CD8-positive, alpha-beta memory T cell (primary cell): ENCODE data around the gene RNASE11. TPM values are rescaled to one million over a fixed set of nuclear protein-coding genes. Genes with fewer than 3 reads are reported as not detected.
"Not testable (repeated sequence)": the region's sequence is repeated elsewhere in the genome, so short reads cannot be mapped to it uniquely, and the experiment has no call there.

Experiments used
- CTCF ChIA-PET: fragments of 350-600 bp; sonication (Branson Sonifier 250); formaldehyde crosslinking; loops from one replicate; lab custom pipeline; 2021; ENCODE audit warnings: antibody characterized with exemption; lab: Charles Lee
- POLR2A ChIA-PET: fragments of 350-600 bp; sonication (Branson Sonifier 250); formaldehyde crosslinking; loops from one replicate; lab custom pipeline; 2021; ENCODE audit warnings: antibody characterized with exemption; lab: Charles Lee
- DNase-seq, 5 donors: peaks; one replicate each; pipeline versions ENCODE4 v3.0.0 to v3.0.0-alpha.2; 2020 to 2022; ENCODE audit warnings: mixed read lengths in 1 of 5
- H3K27ac ChIP-seq: one replicate; pipeline ENCODE4 v1.7.0; 2013; ENCODE audit warnings: low read depth, mild to moderate bottlenecking, low read length, moderate library complexity
- H3K27me3 ChIP-seq: 2 replicates; pipeline ENCODE4 v1.7.0; 2013; ENCODE audit warnings: low read length, mild to moderate bottlenecking; ENCODE audit not compliant: insufficient read depth, poor library complexity, severe bottlenecking
- H3K36me3 ChIP-seq: 2 replicates; pipeline ENCODE4 v1.7.0; 2013; ENCODE audit warnings: mild to moderate bottlenecking, low read length, moderate library complexity; ENCODE audit not compliant: insufficient read depth
- H3K4me1 ChIP-seq: 2 replicates; pipeline ENCODE4 v1.7.0; 2013; ENCODE audit warnings: mild to moderate bottlenecking, low read length, moderate library complexity; ENCODE audit not compliant: insufficient read depth
- H3K4me3 ChIP-seq: 2 replicates; pipeline ENCODE4 v1.7.0; 2013; ENCODE audit warnings: mild to moderate bottlenecking, low read length
- H3K9me3 ChIP-seq: 2 replicates; pipeline ENCODE4 v1.7.0; 2013; ENCODE audit warnings: mild to moderate bottlenecking, low read length
- H3K27ac Mint-ChIP-seq, 8 donors: one replicate each; pipeline ENCODE4 v1.8.0; 2020 to 2021; ENCODE audit warnings: mixed read lengths in 8 of 8, mild to moderate bottlenecking in 6 of 8, inconsistent platforms in 3 of 8, moderate library complexity in 3 of 8
- H3K27me3 Mint-ChIP-seq, 2 donors: one replicate each; pipeline ENCODE4 v1.8.0; 2020 to 2021; ENCODE audit warnings: mixed read lengths in 2 of 2, mild to moderate bottlenecking in 1 of 2, moderate library complexity in 1 of 2
- H3K36me3 Mint-ChIP-seq, 3 donors: one replicate each; pipeline ENCODE4 v1.8.0; 2020 to 2021; ENCODE audit warnings: mixed read lengths in 3 of 3, inconsistent platforms in 1 of 3, mild to moderate bottlenecking in 1 of 3
- H3K4me1 Mint-ChIP-seq, 3 donors: one replicate each; pipeline ENCODE4 v1.8.0; 2020 to 2021; ENCODE audit warnings: mixed read lengths in 3 of 3, inconsistent platforms in 1 of 3, mild to moderate bottlenecking in 1 of 3
- H3K4me3 Mint-ChIP-seq, 7 donors: one replicate each; pipeline ENCODE4 v1.8.0; 2020 to 2021; ENCODE audit warnings: mixed read lengths in 7 of 7, mild to moderate bottlenecking in 6 of 7, moderate library complexity in 4 of 7, inconsistent platforms in 2 of 7
- H3K9me3 Mint-ChIP-seq, 5 donors: one replicate each; pipeline ENCODE4 v1.8.0; 2020 to 2022; ENCODE audit warnings: mixed read lengths in 5 of 5, mild to moderate bottlenecking in 3 of 5, moderate library complexity in 2 of 5, inconsistent platforms in 1 of 5
- polyA plus RNA-seq: library from polyadenylated mRNA; unstranded; fragments of 300-500 nt; fragmentation: Illumina TruSeq; gene quantifications from one replicate; pipeline ENCODE4 v1.2.3, GENCODE V29; 2021
- total RNA-seq, 2 experiments: library from RNA; stranded (reverse); gene quantifications; one replicate each; pipeline ENCODE4 v1.2.3, GENCODE V29; 2021

The RNASE11 gene
- total and polyA plus RNA-seq, 3 experiments from 2014 or later, result not detected

DNA sequence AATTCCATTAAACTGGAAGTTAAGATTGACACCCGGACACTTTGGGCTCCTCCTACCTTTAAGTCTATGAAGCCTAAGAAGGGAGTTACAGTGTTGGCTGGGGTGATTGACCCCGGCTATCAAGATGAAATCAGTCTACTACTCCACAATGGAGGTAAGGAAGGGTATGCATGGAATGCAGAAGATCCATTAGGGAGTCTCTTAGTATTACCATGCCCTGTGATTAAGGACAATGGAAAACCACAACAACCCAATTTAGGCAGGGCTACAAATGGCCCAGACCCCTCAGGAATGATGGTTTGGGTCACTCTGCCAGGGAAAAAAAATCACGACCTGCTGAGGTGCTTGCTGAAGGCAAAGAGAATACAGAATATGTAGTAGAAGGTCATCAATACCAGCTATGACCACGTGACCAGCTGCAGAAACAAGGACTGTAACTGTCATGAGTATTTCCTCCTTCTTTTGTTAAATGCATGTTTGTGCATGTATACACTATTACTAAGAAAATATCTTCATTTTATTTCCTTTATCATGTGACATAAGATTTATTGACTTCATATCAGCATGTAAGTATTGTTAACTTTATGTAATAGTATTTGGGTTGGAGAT, 15.3 kb downstream of the RNASE11 start:
- not testable (repeated sequence) for DNase-seq, H3K4me1 Mint-ChIP-seq, H3K4me3 Mint-ChIP-seq

DNA sequence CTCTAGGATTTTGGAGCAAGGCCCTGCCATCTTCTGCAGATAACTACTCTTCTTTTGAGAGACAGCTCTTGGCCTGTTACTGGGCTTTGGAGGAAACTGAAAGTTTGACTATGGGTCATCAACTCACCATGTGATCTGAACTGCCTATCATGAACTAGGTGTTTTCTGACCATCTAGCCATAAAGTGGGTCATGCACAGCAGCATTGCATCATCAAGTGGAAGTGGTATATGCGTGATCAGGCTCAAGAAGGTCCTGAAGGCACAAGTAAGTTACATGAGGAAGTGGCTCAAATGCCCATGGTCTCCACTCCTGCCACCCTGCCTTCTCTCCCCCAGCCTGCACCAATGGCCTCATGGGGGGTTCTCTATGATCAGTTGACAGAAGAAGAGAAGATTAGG, 17.1 kb downstream of the RNASE11 start:
- POLR2A ChIA-PET, DNase-seq, H3K4me3 Mint-ChIP-seq, H3K4me1 ChIP-seq, H3K27ac Mint-ChIP-seq, H3K36me3 ChIP-seq, H3K4me3 ChIP-seq, H3K9me3 ChIP-seq, H3K27ac ChIP-seq, CTCF ChIA-PET, H3K27me3 ChIP-seq: not testable (repeated sequence)
- peaks cover 3 to 13% (median 11%) of the 10 kb centered on the region in 3 donors for H3K4me1 Mint-ChIP-seq
- H3K9me3 Mint-ChIP-seq, result peaks cover 0 to 16% (median 9%) of the 10 kb centered on the region in 5 donors
- H3K27me3 Mint-ChIP-seq, result peaks cover 8 to 11% of the 10 kb centered on the region in 2 donors
- peaks cover 0 to 23% (median 0%) of the 10 kb centered on the region in 3 donors for H3K36me3 Mint-ChIP-seq

More for the DNA sequence above, 15.3 kb downstream of the RNASE11 start:
- peaks cover 8 to 11% of the 10 kb centered on the region in 2 donors for H3K27me3 Mint-ChIP-seq
- POLR2A ChIA-PET, CTCF ChIA-PET, H3K27ac Mint-ChIP-seq, H3K27me3 ChIP-seq, H3K36me3 ChIP-seq, H3K27ac ChIP-seq, H3K4me3 ChIP-seq, H3K9me3 ChIP-seq, H3K4me1 ChIP-seq: not testable (repeated sequence)
- H3K36me3 Mint-ChIP-seq, result peaks cover 0 to 20% (median 0%) of the 10 kb centered on the region in 3 donors
- peaks cover 0 to 16% (median 9%) of the 10 kb centered on the region in 5 donors for H3K9me3 Mint-ChIP-seq

DNA sequence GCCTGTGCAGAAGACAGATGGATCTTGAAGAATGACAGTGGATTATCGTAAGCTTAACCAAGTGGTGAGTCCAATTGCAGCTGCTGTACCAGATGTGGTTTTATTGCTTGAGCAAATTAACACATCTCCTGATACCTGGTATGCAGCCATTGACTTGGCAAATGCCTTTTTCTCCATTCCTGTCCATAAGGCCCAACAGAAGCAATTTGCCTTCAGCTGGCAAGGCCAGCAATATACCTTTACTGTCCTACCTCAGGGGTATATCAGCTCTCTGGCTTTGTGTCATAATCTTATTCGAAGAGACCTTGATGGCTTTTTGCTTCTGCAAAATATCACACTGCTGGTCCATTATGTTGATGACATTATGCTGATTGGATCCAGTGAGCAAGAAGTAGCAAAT, 17.9 kb downstream of the RNASE11 start:
- CTCF ChIA-PET, H3K9me3 ChIP-seq, H3K36me3 ChIP-seq, H3K27ac ChIP-seq, DNase-seq, H3K4me1 ChIP-seq, H3K4me3 Mint-ChIP-seq, H3K27ac Mint-ChIP-seq, H3K27me3 ChIP-seq, POLR2A ChIA-PET, H3K4me3 ChIP-seq: not testable (repeated sequence)
- Mint-ChIP-seq H3K36me3 (peaks cover 0 to 23% (median 0%) of the 10 kb centered on the region in 3 donors), H3K9me3 (peaks cover 0 to 16% (median 9%) of the 10 kb centered on the region in 5 donors), H3K4me1 (peaks cover 3 to 13% (median 11%) of the 10 kb centered on the region in 3 donors), H3K27me3 (peaks cover 8 to 11% of the 10 kb centered on the region in 2 donors)

- no peak for DNase-seq
- no peaks in the 10 kb centered on the region for H3K27me3 ChIP-seq
- H3K27me3 Mint-ChIP-seq, result peaks cover 8 to 11% of the 10 kb centered on the region in 2 donors
- H3K36me3 ChIP-seq, result no peaks in the 10 kb centered on the region
- H3K4me3 ChIP-seq, result no peak overlapping the region
- H3K4me1 Mint-ChIP-seq, result peaks cover 3 to 13% (median 11%) of the 10 kb centered on the region in 3 donors
- H3K4me3 Mint-ChIP-seq, result no peak overlapping the region
- no peak overlapping the region for H3K27ac ChIP-seq
- H3K36me3 Mint-ChIP-seq, result peaks cover 0 to 23% (median 0%) of the 10 kb centered on the region in 3 donors
- ChIA-PET POLR2A (no interaction called here), CTCF (no interaction called here)
- no peaks in the 10 kb centered on the region for H3K4me1 ChIP-seq
- H3K9me3 Mint-ChIP-seq, result peaks cover 0 to 16% (median 9%) of the 10 kb centered on the region in 5 donors
- H3K9me3 ChIP-seq, result peaks cover 5% of the 10 kb centered on the region
- H3K27ac Mint-ChIP-seq, result no peak overlapping the region
Observed at GRCh38 chr14:20569066-20569465, 18.7 kb downstream of the RNASE11 start.

DNA sequence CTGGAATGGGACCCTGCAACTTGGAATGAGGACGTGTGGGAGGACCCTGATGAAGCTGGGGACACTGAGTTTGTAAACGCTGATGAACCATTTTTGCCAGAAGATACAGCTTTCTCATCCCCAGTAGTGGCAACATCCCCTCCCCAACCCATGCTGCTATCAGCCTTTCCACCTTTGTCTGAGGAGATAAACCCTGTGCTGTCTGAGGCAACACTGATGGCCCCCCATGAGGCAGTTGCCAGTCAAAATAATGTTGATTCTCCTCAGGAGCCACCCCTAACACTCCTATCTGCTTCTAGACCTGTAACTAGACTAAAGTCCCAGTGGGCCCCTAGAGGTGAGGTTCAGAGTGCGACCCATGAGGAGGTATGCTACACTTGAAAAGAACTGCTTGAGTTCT, 19.4 kb downstream of the RNASE11 start:
- peaks cover 3 to 13% (median 11%) of the 10 kb centered on the region in 3 donors for H3K4me1 Mint-ChIP-seq
- no peak overlapping the region for H3K4me3 Mint-ChIP-seq
- H3K36me3 ChIP-seq, result no peaks in the 10 kb centered on the region
- no peak overlapping the region for H3K27ac Mint-ChIP-seq
- H3K9me3 ChIP-seq, result peaks cover 5% of the 10 kb centered on the region
- H3K27me3 Mint-ChIP-seq, result peaks cover 8 to 11% of the 10 kb centered on the region in 2 donors
- H3K9me3 Mint-ChIP-seq, result peaks cover 0 to 16% (median 9%) of the 10 kb centered on the region in 5 donors
- no peaks in the 10 kb centered on the region for H3K27me3 ChIP-seq
- CTCF ChIA-PET, result no interaction called here
- H3K27ac ChIP-seq, result no peak overlapping the region
- no peak overlapping the region for H3K4me3 ChIP-seq
- no peaks in the 10 kb centered on the region for H3K4me1 ChIP-seq
- POLR2A ChIA-PET, result no interaction called here
- DNase-seq, result no peak
- peaks cover 0 to 23% (median 0%) of the 10 kb centered on the region in 3 donors for H3K36me3 Mint-ChIP-seq

GRCh38 chr14:20567199-20567598, 20.6 kb downstream of the RNASE11 start:
- H3K9me3 ChIP-seq, H3K4me3 ChIP-seq, CTCF ChIA-PET, H3K4me1 ChIP-seq, H3K36me3 ChIP-seq, H3K27ac Mint-ChIP-seq, H3K27me3 ChIP-seq, H3K27ac ChIP-seq, H3K4me3 Mint-ChIP-seq, H3K27me3 Mint-ChIP-seq, DNase-seq, POLR2A ChIA-PET: not testable (repeated sequence)
- peaks cover 3 to 13% (median 11%) of the 10 kb centered on the region in 3 donors for H3K4me1 Mint-ChIP-seq
- peaks cover 0 to 23% (median 0%) of the 10 kb centered on the region in 3 donors for H3K36me3 Mint-ChIP-seq
- peaks cover 0 to 16% (median 9%) of the 10 kb centered on the region in 5 donors for H3K9me3 Mint-ChIP-seq

DNA sequence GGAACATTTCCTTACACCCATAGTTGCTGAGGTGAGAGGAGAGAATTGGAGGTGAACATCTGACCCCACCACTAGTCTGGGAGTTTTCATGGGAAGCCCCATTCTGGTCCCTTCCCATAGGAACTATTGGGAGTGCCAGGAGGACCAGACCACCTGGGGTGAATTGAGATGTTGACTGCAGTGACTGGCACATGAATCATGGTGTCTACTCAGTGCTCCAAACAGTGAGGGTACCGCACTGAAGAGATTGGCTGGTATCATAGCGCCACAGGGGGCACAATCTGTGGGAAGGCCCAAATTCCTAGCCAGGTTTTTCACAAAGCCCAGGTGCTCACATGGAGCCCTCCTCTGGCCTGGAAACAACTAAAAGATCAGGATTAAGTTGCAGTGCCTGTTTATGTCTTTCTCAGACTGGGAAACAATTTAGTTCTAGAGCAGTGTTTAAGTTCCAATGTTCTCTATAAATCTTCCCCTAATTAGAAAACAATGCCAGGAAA, 23.3 kb downstream of the RNASE11 start:
- CTCF ChIA-PET, result no interaction called here
- no peaks in the 10 kb centered on the region for H3K36me3 ChIP-seq
- POLR2A ChIA-PET, result no interaction called here
- peaks cover 0 to 9% of the 10 kb centered on the region in 2 donors for H3K27me3 Mint-ChIP-seq
- no peak overlapping the region for H3K27ac ChIP-seq
- no peaks in the 10 kb centered on the region for H3K27me3 ChIP-seq
- peaks cover 3 to 13% (median 11%) of the 10 kb centered on the region in 3 donors for H3K4me1 Mint-ChIP-seq
- H3K36me3 Mint-ChIP-seq, result peaks cover 0 to 14% (median 0%) of the 10 kb centered on the region in 3 donors
- no peak overlapping the region for H3K4me3 Mint-ChIP-seq
- no peak overlapping the region for H3K27ac Mint-ChIP-seq
- H3K9me3 ChIP-seq, result peaks cover 5% of the 10 kb centered on the region
- DNase-seq, result no peak
- no peak overlapping the region for H3K4me3 ChIP-seq
- peaks cover 0 to 14% (median 9%) of the 10 kb centered on the region in 5 donors for H3K9me3 Mint-ChIP-seq
- H3K4me1 ChIP-seq, result no peaks in the 10 kb centered on the region

GRCh38 chr14:20563971-20564370, 23.8 kb downstream of the RNASE11 start:
- peak overlapping the region in 1 of 8 donors; percentile 2 for H3K27ac Mint-ChIP-seq
- H3K27ac ChIP-seq, result no peak overlapping the region
- CTCF ChIA-PET, result no interaction called here
- peaks cover 0 to 11% (median 9%) of the 10 kb centered on the region in 5 donors for H3K9me3 Mint-ChIP-seq
- no peak overlapping the region for H3K4me3 Mint-ChIP-seq
- peaks cover 3 to 13% (median 11%) of the 10 kb centered on the region in 3 donors for H3K4me1 Mint-ChIP-seq
- POLR2A ChIA-PET, result no interaction called here
- H3K27me3 ChIP-seq, result no peaks in the 10 kb centered on the region
- H3K36me3 Mint-ChIP-seq, result peaks cover 0 to 8% (median 0%) of the 10 kb centered on the region in 3 donors
- no peaks in the 10 kb centered on the region for H3K36me3 ChIP-seq
- no peak for DNase-seq
- peaks cover 0 to 9% of the 10 kb centered on the region in 2 donors for H3K27me3 Mint-ChIP-seq
- peaks cover 4% of the 10 kb centered on the region for H3K9me3 ChIP-seq
- H3K4me1 ChIP-seq, result no peaks in the 10 kb centered on the region
- no peak overlapping the region for H3K4me3 ChIP-seq
